HG02884 (cell line): Measurements from ENCODE around the gene WSB1.
"Not testable (repeated sequence)": the region's sequence is repeated elsewhere in the genome, so short reads cannot be mapped to it uniquely, and the experiment has no call there.

ENCODE experiments used
- ATAC-seq: cut with Tn5 transposase; IDR thresholded peaks from one replicate; pipeline ENCODE4 v1.9.1; 2021; ENCODE audit warnings: mild to moderate bottlenecking, moderate library complexity; ENCODE audit not compliant: unreplicated experiment

Gene WSB1

GRCh38 chr17:27315322-27315721 lies 21.4 kb downstream of the WSB1 start:
- ATAC-seq = no peak

- no peak for ATAC-seq
These were observed 22.0 kb downstream of the WSB1 start for GRCh38 chr17:27315796-27316465.

DNA sequence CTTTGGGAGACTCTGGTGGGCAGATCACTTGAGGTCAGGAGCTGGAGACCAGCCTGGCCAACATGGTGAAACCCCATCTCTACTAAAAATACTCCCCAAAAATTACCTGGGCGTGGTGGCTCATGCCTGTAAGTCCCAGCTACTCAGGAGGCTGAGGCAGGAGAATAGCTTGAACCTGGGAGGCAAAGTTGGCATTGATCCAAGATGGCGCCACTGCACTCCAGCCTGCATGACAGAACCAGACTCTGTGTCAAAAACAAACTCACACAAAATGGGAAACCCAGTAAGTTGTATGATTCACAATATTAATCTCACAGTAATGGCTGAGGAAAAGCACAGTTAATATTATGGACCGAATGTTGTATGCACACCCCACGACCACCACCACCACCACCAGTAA lies 24.3 kb downstream of the WSB1 start:
- ATAC-seq = no peak

GRCh38 chr17:27318633-27319032 lies 24.7 kb downstream of the WSB1 start:
- ATAC-seq = no peak

DNA sequence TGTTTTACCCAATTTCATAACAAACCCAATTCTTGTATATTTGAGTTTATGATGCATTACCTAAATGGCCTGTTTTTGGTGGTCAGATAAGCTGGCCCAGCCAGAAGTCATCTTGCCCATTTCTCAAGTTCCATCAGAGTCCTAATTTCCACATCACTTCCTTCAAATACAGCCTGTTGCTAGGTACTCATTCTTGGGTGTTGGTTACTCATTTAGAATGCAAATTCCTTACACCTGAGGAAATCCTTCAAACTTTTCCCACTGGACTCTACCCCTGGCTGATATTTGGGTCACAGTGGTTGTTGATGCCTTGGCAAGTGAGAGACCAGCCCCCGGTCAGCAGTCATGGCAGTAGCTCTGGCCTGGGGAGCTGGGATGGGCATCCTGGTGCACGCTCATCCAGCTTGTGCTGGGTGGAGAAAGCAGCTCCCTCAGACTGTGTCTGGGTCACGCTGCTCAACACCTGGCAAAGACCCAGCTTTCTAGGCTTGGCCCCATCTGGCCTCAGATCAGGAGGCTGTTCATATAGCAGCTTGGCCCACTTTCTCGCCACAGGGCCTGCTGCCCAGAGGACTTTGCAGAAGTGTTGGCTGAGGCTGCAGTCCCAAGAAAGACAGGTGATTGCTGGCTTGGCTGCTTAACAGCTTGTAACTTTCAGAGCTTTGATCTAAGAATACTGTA lies 25.8 kb downstream of the WSB1 start:
- no peak for ATAC-seq

GRCh38 chr17:27320222-27320560 lies 26.3 kb downstream of the WSB1 start:
- no peak for ATAC-seq

DNA sequence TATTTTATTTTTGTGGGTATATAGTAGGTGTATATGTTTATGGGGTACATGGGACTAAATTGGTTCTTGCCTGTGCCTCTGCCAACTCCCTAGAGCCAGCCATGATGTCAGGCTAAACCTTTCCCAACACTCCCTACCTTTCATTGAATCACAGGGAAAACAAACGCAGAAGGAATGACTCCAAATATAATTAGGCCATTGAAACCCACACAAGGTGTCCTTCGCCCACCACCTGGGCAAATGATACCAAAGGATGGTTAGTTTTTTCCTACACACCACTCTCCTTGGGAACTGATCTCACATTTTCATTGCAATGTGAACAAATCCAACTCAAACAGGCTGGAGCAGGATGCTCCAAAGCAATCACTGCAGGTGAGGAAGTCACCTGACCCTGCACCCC lies 27.5 kb downstream of the WSB1 start:
- no peak for ATAC-seq

- ATAC-seq = no peak
These were observed 28.1 kb downstream of the WSB1 start for GRCh38 chr17:27322026-27322425.

DNA sequence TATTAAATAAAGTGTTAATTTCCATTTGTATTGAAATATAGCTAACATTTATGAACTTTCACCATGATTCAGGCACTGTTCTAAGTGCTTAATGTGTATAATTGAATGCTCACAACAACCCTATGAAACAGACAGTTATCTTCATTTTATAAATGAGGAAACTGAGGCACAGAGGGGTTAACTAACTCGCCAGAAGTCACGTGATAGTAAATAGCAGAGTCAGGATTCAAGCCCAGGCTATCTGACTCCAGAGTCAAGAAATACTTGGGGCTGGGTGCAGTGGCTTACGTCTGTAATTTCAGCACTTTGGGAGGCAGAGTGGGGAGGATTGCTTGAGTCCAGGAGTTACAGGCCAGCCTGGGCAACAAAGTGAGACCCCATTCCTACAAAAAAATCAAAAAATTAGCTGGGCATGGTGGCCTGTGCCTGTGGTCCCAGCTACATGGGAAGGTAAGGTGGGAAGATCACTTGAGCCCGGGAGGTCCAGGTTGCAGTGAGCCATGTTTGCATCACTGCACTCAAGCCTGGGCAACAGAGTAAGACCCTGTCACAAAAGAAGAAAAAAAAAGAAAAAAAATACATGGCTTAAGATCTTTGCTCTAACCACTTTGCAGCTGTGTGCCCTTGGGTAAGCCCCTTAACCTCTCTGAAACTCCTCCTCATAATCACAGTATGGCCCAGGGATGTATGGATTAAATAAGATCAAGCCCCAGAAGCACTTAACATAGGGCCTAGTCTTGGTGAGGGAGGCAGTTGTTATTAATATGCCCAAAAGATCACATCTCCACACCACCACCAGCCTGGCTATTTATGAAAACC lies 29.0 kb downstream of the WSB1 start:
- no peak for ATAC-seq

- ATAC-seq = no peak
These were observed 29.8 kb downstream of the WSB1 start for GRCh38 chr17:27323538-27324215.

GRCh38 chr17:27324771-27325339 lies 30.9 kb downstream of the WSB1 start:
- ATAC-seq = no peak

- no peak for ATAC-seq
These were observed 32.1 kb downstream of the WSB1 start for GRCh38 chr17:27326051-27326450.

- no peak for ATAC-seq
These were observed 32.7 kb downstream of the WSB1 start for GRCh38 chr17:27326585-27326984.

DNA sequence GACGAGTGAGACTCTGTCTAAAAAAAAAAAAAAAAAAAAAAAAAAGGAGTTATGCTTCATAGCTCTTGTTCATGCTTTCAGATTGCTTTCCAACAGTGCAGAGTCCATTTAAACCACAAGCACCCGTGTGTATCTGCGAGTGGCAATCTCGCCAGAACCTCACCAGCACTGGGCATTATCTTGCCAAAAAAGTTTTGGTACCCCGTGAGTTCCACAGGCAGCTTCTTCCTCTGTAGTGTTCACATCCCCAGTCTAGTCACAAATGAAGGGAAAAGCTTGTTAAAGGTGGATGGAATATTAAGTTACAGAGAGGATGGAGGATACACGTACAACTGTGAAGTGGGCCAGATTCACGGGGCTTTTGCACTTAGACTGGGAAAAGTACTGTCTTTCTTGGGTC lies 33.5 kb downstream of the WSB1 start:
- ATAC-seq = no peak

GRCh38 chr17:27327871-27328270 lies 34.0 kb downstream of the WSB1 start:
- no peak for ATAC-seq

- ATAC-seq = not testable (repeated sequence)
These were observed 34.8 kb downstream of the WSB1 start for GRCh38 chr17:27328686-27329085.

- no peak for ATAC-seq
These were observed 35.4 kb downstream of the WSB1 start for GRCh38 chr17:27329146-27329805.

DNA sequence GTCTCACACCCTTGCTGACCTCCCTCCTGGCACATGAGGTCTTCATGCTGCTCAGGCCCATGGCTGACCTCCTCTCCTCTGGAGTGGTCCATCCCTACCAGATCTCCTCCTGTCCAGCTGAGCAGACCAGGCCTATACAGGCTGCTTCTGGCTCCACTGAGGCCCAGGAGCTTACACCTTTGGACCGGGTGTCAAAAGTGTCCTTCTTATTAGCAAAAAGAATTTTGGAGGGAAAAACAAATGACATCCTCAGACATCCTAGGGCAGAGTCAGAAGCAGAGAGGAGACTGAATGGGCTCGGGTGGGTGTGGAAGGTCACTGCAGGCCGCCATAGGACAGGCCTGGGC lies 38.1 kb downstream of the WSB1 start:
- no peak for ATAC-seq

DNA sequence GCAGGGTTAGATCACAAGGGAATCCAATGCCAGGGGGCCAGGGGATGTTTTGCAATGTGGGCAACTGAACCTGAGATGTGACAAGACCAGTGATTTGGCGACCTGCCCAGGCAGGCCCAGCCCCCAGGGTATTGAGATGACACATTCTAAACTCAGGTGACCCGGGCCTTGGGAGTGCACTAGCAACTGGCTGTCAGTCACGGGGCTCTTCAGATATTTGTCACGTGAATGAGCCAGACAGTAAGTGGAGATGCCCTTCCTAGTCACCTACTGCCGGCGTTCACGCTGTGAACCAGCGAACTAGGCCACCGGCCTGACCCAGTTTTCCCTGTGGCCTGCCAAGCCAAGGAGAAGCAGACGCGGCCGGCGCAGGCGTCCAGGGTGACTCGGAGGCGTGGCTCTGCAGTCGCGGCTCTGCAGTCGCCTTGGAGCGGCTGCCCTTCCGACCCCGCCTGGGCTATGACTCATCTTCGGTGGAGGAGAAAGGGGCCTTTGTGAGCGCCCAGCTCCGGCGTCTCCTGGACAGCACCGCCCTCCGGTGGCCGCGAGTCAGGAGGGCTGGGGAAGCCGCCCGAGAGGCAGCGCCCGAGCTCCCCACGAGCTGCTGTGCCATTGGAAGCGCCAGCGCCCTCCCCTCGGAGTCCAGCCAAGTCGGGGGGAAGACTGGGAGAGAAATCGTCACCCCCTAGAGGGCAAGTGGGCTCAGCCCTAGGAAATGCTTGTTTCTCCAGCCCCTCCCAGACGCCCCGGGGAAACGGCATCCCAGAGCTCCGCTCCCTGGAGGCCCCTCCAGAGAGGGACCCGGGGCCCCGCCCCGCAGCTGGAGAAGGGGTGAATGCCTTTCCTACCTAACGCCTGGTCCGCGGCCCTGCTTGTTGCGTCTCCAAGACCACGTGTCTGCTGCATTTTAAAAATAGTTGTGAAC lies 38.8 kb downstream of the WSB1 start:
- peak; percentile 83 for ATAC-seq
